ENCODE results near the gene COG5. TPM values are rescaled to one million over a fixed set of nuclear protein-coding genes. Genes with fewer than 3 reads are reported as not detected.

COG5 gene
- total and polyA plus RNA-seq, 2 of the 8 experiments (the other 6 are each of a cell fraction or from before 2014, with no cell fraction given) = 10.5 to 28.1 TPM

GRCh38 chr7:107471292-107472070 lies 92.2 kb downstream of the COG5 start:
- no peak overlapping the region for H2BK5ac ChIP-seq (ENCODE audit: low read depth, low read length)
- 80% methylated on average over 3 of the region's 3 CpGs; no CpG with 5 or more reads in 1 of the 2 experiments for WGBS, 2 experiments (ENCODE audit: extremely low coverage in 1 of 2, insufficient coverage in 1 of 2, insufficient read length in 1 of 2, insufficient replicate concordance in 2 of 2, low coverage in 1 of 2, low lambda C conversion rate in 2 of 2, missing lambda C conversion rate in 1 of 2)
- H3K4me3 ChIP-seq (ENCODE audit: extremely low read depth in 1 of 4, insufficient read depth in 2 of 4, low read depth in 3 of 4, low read length in 4 of 4) = no peak overlapping the region
- ChIA-PET CTCF (ENCODE audit: partially characterized antibody) (interaction anchor here (0.8 kb wide), 1 partner anchor 34 kb away, joined by 3 read pairs; no protein-coding TSS in a partner anchor), POLR2A (ENCODE audit: partially characterized antibody) (no interaction called here)
- H2AK5ac ChIP-seq (ENCODE audit: low read depth, low read length) = no peak overlapping the region
- no peak for DNase-seq (ENCODE audit: low read depth in 1 of 2, low spot score in 2 of 2)
- no peak overlapping the region for H4K8ac ChIP-seq (ENCODE audit: extremely low read depth, insufficient read depth, low read length)
- H3K56ac ChIP-seq (replicated peaks; ENCODE audit: insufficient read length, low read depth, low read length) = no peak overlapping the region
- no peak overlapping the region for H2BK120ac ChIP-seq (replicated peaks; ENCODE audit: low read depth, low read length)
- H3K36me3 ChIP-seq (ENCODE audit: control insufficient read depth in 2 of 4, insufficient read depth in 4 of 4, low read length in 3 of 4) = no peaks in the 10 kb centered on the region
- H3K79me1 ChIP-seq (ENCODE audit: low read depth, low read length) = no peaks in the 10 kb centered on the region
- no peak overlapping the region for H3K4ac ChIP-seq (replicated peaks; ENCODE audit: insufficient read length, low read depth, low read length)
- no peak overlapping the region for H3K4me2 ChIP-seq (ENCODE audit: insufficient read depth in 1 of 2, low read depth in 2 of 2, low read length in 2 of 2)
- no peak overlapping the region for H3K9ac ChIP-seq (replicated peaks in 1 of 4; ENCODE audit: extremely low read depth in 1 of 4, low read depth in 3 of 4, low read length in 3 of 4)
- H3K18ac ChIP-seq (ENCODE audit: extremely low read depth, low read length) = no peak overlapping the region
- no peak overlapping the region for H4K91ac ChIP-seq (replicated peaks; ENCODE audit: insufficient read length, low read length)
- H4K20me1 ChIP-seq (replicated peaks in 1 of 2; ENCODE audit: control insufficient read depth in 1 of 2, insufficient read depth in 2 of 2, low read length in 2 of 2) = peaks cover 0 to 2% of the 10 kb centered on the region in 2 experiments
- H3K23me2 ChIP-seq (ENCODE audit: low read depth, low read length) = no peaks in the 10 kb centered on the region
- H3K14ac ChIP-seq (ENCODE audit: insufficient read length) = no peak overlapping the region
- no peak for FAIRE-seq
- H4K5ac ChIP-seq (ENCODE audit: insufficient read length, low read depth, low read length) = no peak overlapping the region
- H2BK20ac ChIP-seq (ENCODE audit: low read length) = no peak overlapping the region
- no peaks in the 10 kb centered on the region for H3K27me3 ChIP-seq (replicated peaks in 1 of 4; ENCODE audit: control insufficient read depth in 3 of 4, extremely low read depth in 1 of 4, insufficient read depth in 3 of 4, low read length in 3 of 4)
- no peak overlapping the region for H2BK12ac ChIP-seq (ENCODE audit: low read depth, low read length)
- no peak overlapping the region for H2BK15ac ChIP-seq (ENCODE audit: low read length)
- no peak overlapping the region for H3K27ac ChIP-seq (ENCODE audit: low read depth, low read length)
- H3K4me1 ChIP-seq (replicated peaks in 1 of 4; ENCODE audit: control insufficient read depth in 3 of 4, insufficient read depth in 4 of 4, low read length in 3 of 4) = peaks cover 0 to 3% (median 0%) of the 10 kb centered on the region in 4 experiments; a peak in 2 of 7 replicates
- H3K23ac ChIP-seq (ENCODE audit: insufficient read length) = no peak overlapping the region
- no peaks in the 10 kb centered on the region for H3K9me3 ChIP-seq (ENCODE audit: insufficient read depth in 2 of 2, low read depth in 1 of 2, low read length in 1 of 2)
- no peaks in the 10 kb centered on the region; a peak in 1 of 4 replicates for H3K79me2 ChIP-seq (ENCODE audit: control insufficient read depth in 1 of 2, insufficient read depth in 2 of 2, low read length in 2 of 2)
- H2AFZ ChIP-seq (ENCODE audit: low read length) = no peak overlapping the region
- no peak for TF ChIP-seq SIN3A (conservative IDR thresholded peaks at IDR 0.05 in 1 of 2, IDR thresholded peaks at IDR 0.05 in 1 of 2; ENCODE audit: low read depth in 1 of 2, low read length in 2 of 2)
- TF ChIP-seq RFX5 (IDR thresholded peaks at IDR 0.05; ENCODE audit: borderline replicate concordance, low read depth, low read length) = no peak
- TF ChIP-seq TEAD4 (IDR thresholded peaks at IDR 0.05; ENCODE audit: low read depth, low read length) = no peak
- no peak for TF ChIP-seq RNF2 (IDR thresholded peaks at IDR 0.05; ENCODE audit: borderline replicate concordance, low read depth, low read length, missing control alignments, poor library complexity, severe bottlenecking)
- no peak for TF ChIP-seq RXRA (IDR thresholded peaks at IDR 0.05; ENCODE audit: insufficient read depth, low read depth, low read length)
- TF ChIP-seq USF2 (IDR thresholded peaks at IDR 0.05; ENCODE audit: low read length) = no peak
